Naive thymus-derived CD4-positive, alpha-beta T cell (primary cell): ENCODE measurements around the gene NT5DC4. TPM values are rescaled to one million over a fixed set of nuclear protein-coding genes. Genes with fewer than 3 reads are reported as not detected.

Experiments
- ATAC-seq: fragments of 150-1000 bp; cut with Tn5 transposase; 2 replicates; pipeline ENCODE4 v1.10.0; 2021; ENCODE audit warnings: mild to moderate bottlenecking, moderate library complexity
- CTCF ChIA-PET: fragments of 350-600 bp; sonication (Branson Sonifier 250); formaldehyde crosslinking; loops from one replicate; lab custom pipeline; 2021; ENCODE audit warnings: antibody characterized with exemption; lab: Charles Lee
- POLR2A ChIA-PET: fragments of 350-600 bp; sonication (Branson Sonifier 250); formaldehyde crosslinking; loops from one replicate; lab custom pipeline; 2021; ENCODE audit warnings: antibody characterized with exemption, inconsistent platforms; lab: Charles Lee
- DNase-seq, 9 donors: peaks; one replicate each; pipeline versions ENCODE4 v3.0.0 to v3.0.0-alpha.2; 2020 to 2022; ENCODE audit warnings: mixed read lengths in 1 of 9
- H3K27ac ChIP-seq: one replicate; pipeline ENCODE4 v1.7.0; 2013; ENCODE audit warnings: mild to moderate bottlenecking, low read depth, low read length, moderate library complexity
- H3K27me3 ChIP-seq, 2 donors: one replicate each; pipeline ENCODE4 v1.7.0; 2013; ENCODE audit warnings: low read length in 2 of 2, mild to moderate bottlenecking in 2 of 2, moderate library complexity in 2 of 2; ENCODE audit not compliant: control insufficient read depth in 2 of 2, insufficient read depth in 2 of 2
- H3K36me3 ChIP-seq, 3 experiments: 1 replicate in 2 of 3; 2 replicates in 1 of 3; pipeline ENCODE4 v1.7.0; 2013; ENCODE audit warnings: low read length in 3 of 3, mild to moderate bottlenecking in 3 of 3, moderate library complexity in 1 of 3; ENCODE audit not compliant: insufficient read depth in 3 of 3, control insufficient read depth in 2 of 3
- H3K4me1 ChIP-seq, 2 donors: one replicate each; pipeline ENCODE4 v1.7.0; 2013; ENCODE audit warnings: low read length in 2 of 2, mild to moderate bottlenecking in 2 of 2, moderate library complexity in 1 of 2; ENCODE audit not compliant: control insufficient read depth in 2 of 2, insufficient read depth in 2 of 2
- H3K4me3 ChIP-seq: 2 replicates; pipeline ENCODE4 v1.7.0; 2013; ENCODE audit warnings: mild to moderate bottlenecking, low read length
- H3K9me3 ChIP-seq, 3 experiments: 1 replicate in 2 of 3; 2 replicates in 1 of 3; pipeline ENCODE4 v1.7.0; 2013; ENCODE audit warnings: low read length in 3 of 3; ENCODE audit not compliant: control insufficient read depth in 2 of 3
- H3K27ac Mint-ChIP-seq, 9 donors: one replicate each; pipeline ENCODE4 v1.8.0; 2020 to 2022; ENCODE audit warnings: mixed read lengths in 9 of 9, mild to moderate bottlenecking in 8 of 9, moderate library complexity in 5 of 9, inconsistent platforms in 2 of 9
- H3K27me3 Mint-ChIP-seq, 5 donors: one replicate each; pipeline ENCODE4 v1.8.0; 2021 to 2022; ENCODE audit warnings: mixed read lengths in 5 of 5, mild to moderate bottlenecking in 1 of 5
- H3K36me3 Mint-ChIP-seq, 5 donors: one replicate each; pipeline ENCODE4 v1.8.0; 2020 to 2022; ENCODE audit warnings: mixed read lengths in 5 of 5, mild to moderate bottlenecking in 3 of 5, inconsistent platforms in 1 of 5
- H3K4me1 Mint-ChIP-seq, 7 donors: one replicate each; pipeline ENCODE4 v1.8.0; 2020 to 2022; ENCODE audit warnings: mixed read lengths in 7 of 7, mild to moderate bottlenecking in 3 of 7, inconsistent platforms in 1 of 7
- H3K4me3 Mint-ChIP-seq, 10 donors: one replicate each; pipeline ENCODE4 v1.8.0; 2020 to 2022; ENCODE audit warnings: mild to moderate bottlenecking in 10 of 10, mixed read lengths in 10 of 10, moderate library complexity in 6 of 10, inconsistent platforms in 2 of 10
- H3K9me3 Mint-ChIP-seq, 11 donors: one replicate each; pipeline ENCODE4 v1.8.0; 2020 to 2022; ENCODE audit warnings: mixed read lengths in 11 of 11, mild to moderate bottlenecking in 4 of 11, inconsistent platforms in 1 of 11, moderate library complexity in 1 of 11
- intact Hi-C, 2 donors: fragments of 100-400 bp; cut with micrococcal nuclease; formaldehyde crosslinking; loops; one replicate each; pipeline ENCODE4 v1.15.1; 2023
- polyA plus RNA-seq, 2 donors: library from polyadenylated mRNA; unstranded; fragments of 300-500 nt; fragmentation: Illumina TruSeq; gene quantifications; one replicate each; pipeline ENCODE4 v1.2.3, GENCODE V29; 2021
- total RNA-seq, 6 experiments: library from RNA in 5 of 6; stranded (reverse) in 5 of 6; gene quantifications; 1 replicate in 5 of 6; 2 replicates in 1 of 6; pipeline ENCODE4 v1.2.3 and lab custom pipeline; 2021 to 2026

The NT5DC4 gene
- total and polyA plus RNA-seq, 7 experiments from 2014 or later: 0.56 TPM; not detected in 6

GRCh38 chr2:112712465-112712864 is 8.4 kb upstream of the NT5DC4 start:
- POLR2A ChIA-PET: no interaction called here
- Histone ChIP-seq H3K27ac (no peak overlapping the region), H3K27me3 (no peaks in the 10 kb centered on the region), H3K4me1 (peaks cover 0 to 6% of the 10 kb centered on the region in 2 donors), H3K9me3 (no peaks in the 10 kb centered on the region), H3K4me3 (no peak overlapping the region), H3K36me3 (no peaks in the 10 kb centered on the region)
- Mint-ChIP-seq H3K9me3 (peaks cover 0 to 5% (median 2%) of the 10 kb centered on the region in 11 donors), H3K4me3 (no peak overlapping the region), H3K27ac (peak overlapping the region in 2 of 9 donors; percentile 26 to 41), H3K36me3 (peaks cover 0 to 4% (median 0%) of the 10 kb centered on the region in 5 donors), H3K27me3 (peaks cover 0 to 8% (median 3%) of the 10 kb centered on the region in 5 donors), H3K4me1 (peaks cover 0 to 46% (median 0%) of the 10 kb centered on the region in 7 donors)
- intact Hi-C loops: no loop called here
- CTCF ChIA-PET: no interaction called here
- ATAC-seq (no peak), DNase-seq (peak in 1 of 9 donors; percentile 20)

GRCh38 chr2:112712903-112713584 is 7.8 kb upstream of the NT5DC4 start:
- Mint-ChIP-seq H3K27ac (peak overlapping the region in 1 of 9 donors; percentile 26), H3K9me3 (peaks cover 0 to 5% (median 2%) of the 10 kb centered on the region in 11 donors), H3K36me3 (peaks cover 0 to 4% (median 0%) of the 10 kb centered on the region in 5 donors), H3K4me3 (peak overlapping the region in 1 of 10 donors; percentile 1), H3K27me3 (peaks cover 0 to 8% (median 3%) of the 10 kb centered on the region in 5 donors), H3K4me1 (peaks cover 0 to 41% (median 0%) of the 10 kb centered on the region in 7 donors)
- Histone ChIP-seq H3K27ac (no peak overlapping the region), H3K27me3 (no peaks in the 10 kb centered on the region), H3K9me3 (no peaks in the 10 kb centered on the region), H3K36me3 (no peaks in the 10 kb centered on the region), H3K4me1 (peaks cover 0 to 6% of the 10 kb centered on the region in 2 donors), H3K4me3 (no peak overlapping the region)
- ChIA-PET CTCF (no interaction called here), POLR2A (no interaction called here)
- ATAC-seq (no peak), DNase-seq (peak in 1 of 9 donors; percentile 72)
- intact Hi-C loops: no loop called here

GRCh38 chr2:112713585-112713925 is 7.3 kb upstream of the NT5DC4 start:
- intact Hi-C loops: no loop called here
- no peak for ATAC-seq
- no peak overlapping the region for H3K27ac ChIP-seq
- no peaks in the 10 kb centered on the region for H3K36me3 ChIP-seq
- H3K36me3 Mint-ChIP-seq: peaks cover 0 to 4% (median 0%) of the 10 kb centered on the region in 5 donors
- peaks cover 0 to 5% (median 2%) of the 10 kb centered on the region in 11 donors for H3K9me3 Mint-ChIP-seq
- POLR2A ChIA-PET: no interaction called here
- CTCF ChIA-PET: no interaction called here
- peaks cover 0 to 8% (median 3%) of the 10 kb centered on the region in 5 donors for H3K27me3 Mint-ChIP-seq
- H3K4me3 Mint-ChIP-seq: no peak overlapping the region
- H3K27me3 ChIP-seq: no peaks in the 10 kb centered on the region
- peaks cover 0 to 6% of the 10 kb centered on the region in 2 donors for H3K4me1 ChIP-seq
- H3K4me3 ChIP-seq: no peak overlapping the region
- no peaks in the 10 kb centered on the region for H3K9me3 ChIP-seq
- H3K27ac Mint-ChIP-seq: no peak overlapping the region
- DNase-seq: no peak
- peaks cover 0 to 36% (median 0%) of the 10 kb centered on the region in 7 donors for H3K4me1 Mint-ChIP-seq

GRCh38 chr2:112713926-112714325 is 6.9 kb upstream of the NT5DC4 start:
- Histone ChIP-seq H3K27me3 (no peaks in the 10 kb centered on the region), H3K27ac (no peak overlapping the region), H3K4me1 (peaks cover 0 to 6% of the 10 kb centered on the region in 2 donors), H3K4me3 (no peak overlapping the region), H3K9me3 (no peaks in the 10 kb centered on the region), H3K36me3 (no peaks in the 10 kb centered on the region)
- H3K27me3 Mint-ChIP-seq: peaks cover 0 to 8% (median 4%) of the 10 kb centered on the region in 5 donors
- peaks cover 0 to 36% (median 0%) of the 10 kb centered on the region in 7 donors for H3K4me1 Mint-ChIP-seq
- ChIA-PET POLR2A (no interaction called here), CTCF (no interaction called here)
- no peak overlapping the region for H3K27ac Mint-ChIP-seq
- H3K36me3 Mint-ChIP-seq: peaks cover 0 to 7% (median 0%) of the 10 kb centered on the region in 5 donors
- DNase-seq: no peak
- H3K9me3 Mint-ChIP-seq: peaks cover 0 to 5% (median 2%) of the 10 kb centered on the region in 11 donors
- no peak overlapping the region for H3K4me3 Mint-ChIP-seq
- intact Hi-C loops: no loop called here
- no peak for ATAC-seq

GRCh38 chr2:112714331-112714730 is 6.5 kb upstream of the NT5DC4 start:
- peaks cover 0 to 4% of the 10 kb centered on the region in 2 donors for H3K4me1 ChIP-seq
- intact Hi-C loops: no loop called here
- H3K9me3 Mint-ChIP-seq: peaks cover 0 to 5% (median 2%) of the 10 kb centered on the region in 11 donors
- H3K27ac Mint-ChIP-seq: no peak overlapping the region
- ChIA-PET POLR2A (no interaction called here), CTCF (no interaction called here)
- ATAC-seq (no peak), DNase-seq (no peak)
- H3K4me3 Mint-ChIP-seq: no peak overlapping the region
- H3K4me1 Mint-ChIP-seq: peaks cover 0 to 34% (median 0%) of the 10 kb centered on the region in 7 donors
- H3K36me3 Mint-ChIP-seq: peaks cover 0 to 7% (median 0%) of the 10 kb centered on the region in 5 donors
- no peaks in the 10 kb centered on the region for H3K9me3 ChIP-seq
- H3K27ac ChIP-seq: no peak overlapping the region
- no peaks in the 10 kb centered on the region for H3K27me3 ChIP-seq
- peaks cover 0 to 7% (median 5%) of the 10 kb centered on the region in 5 donors for H3K27me3 Mint-ChIP-seq
- no peak overlapping the region for H3K4me3 ChIP-seq
- no peaks in the 10 kb centered on the region for H3K36me3 ChIP-seq

GRCh38 chr2:112714836-112715631 is 5.8 kb upstream of the NT5DC4 start:
- no peaks in the 10 kb centered on the region for H3K27me3 ChIP-seq
- no peaks in the 10 kb centered on the region for H3K4me1 ChIP-seq
- H3K36me3 ChIP-seq: no peaks in the 10 kb centered on the region
- intact Hi-C loops: no loop called here
- ATAC-seq (no peak), DNase-seq (no peak)
- no peak overlapping the region for H3K4me3 ChIP-seq
- peaks cover 0 to 6% (median 0%) of the 10 kb centered on the region in 5 donors for H3K36me3 Mint-ChIP-seq
- H3K27me3 Mint-ChIP-seq: peaks cover 0 to 5% (median 4%) of the 10 kb centered on the region in 5 donors
- CTCF ChIA-PET: no interaction called here
- no peak overlapping the region for H3K27ac ChIP-seq
- H3K4me3 Mint-ChIP-seq: no peak overlapping the region
- peaks cover 0 to 5% (median 2%) of the 10 kb centered on the region in 11 donors for H3K9me3 Mint-ChIP-seq
- peaks cover 0 to 31% (median 0%) of the 10 kb centered on the region in 7 donors for H3K4me1 Mint-ChIP-seq
- H3K27ac Mint-ChIP-seq: no peak overlapping the region
- POLR2A ChIA-PET: no interaction called here
- no peaks in the 10 kb centered on the region for H3K9me3 ChIP-seq
